Central memory CD8-positive, alpha-beta T cell (primary cell): Measurements from ENCODE around the gene CLIC5.

Experiments used
- ATAC-seq: fragments of 150-1000 bp; cut with Tn5 transposase; replicated peaks from 2 replicates; pipeline ENCODE4 v1.10.0; 2022; ENCODE audit warnings: mild to moderate bottlenecking, moderate FRiP score, moderate number of reproducible peaks; ENCODE audit not compliant: poor library complexity, severe bottlenecking; ENCODE audit errors: extremely low read depth
- DNase-seq, 2 donors: peaks; one replicate each; pipeline ENCODE4 v3.0.0; 2021; ENCODE audit warnings: low spot score in 2 of 2
- H3K27ac Mint-ChIP-seq: one replicate; pipeline ENCODE4 v1.8.0; 2022; ENCODE audit warnings: low read depth, mild to moderate bottlenecking, moderate library complexity, mixed read lengths
- H3K27me3 Mint-ChIP-seq: one replicate; pipeline ENCODE4 v1.8.0; 2022; ENCODE audit warnings: mixed read lengths
- H3K36me3 Mint-ChIP-seq: one replicate; pipeline ENCODE4 v1.8.0; 2022; ENCODE audit warnings: mild to moderate bottlenecking, moderate library complexity, mixed read lengths; ENCODE audit not compliant: insufficient read depth
- H3K4me1 Mint-ChIP-seq: one replicate; pipeline ENCODE4 v1.8.0; 2022; ENCODE audit warnings: mixed read lengths
- H3K4me3 Mint-ChIP-seq: one replicate; pipeline ENCODE4 v1.8.0; 2022; ENCODE audit warnings: mild to moderate bottlenecking, moderate library complexity, mixed read lengths
- H3K9me3 Mint-ChIP-seq: one replicate; pipeline ENCODE4 v1.8.0; 2022; ENCODE audit warnings: mixed read lengths

CLIC5 gene

GRCh38 chr6:46050845-46051405, 35.3 kb upstream of the CLIC5 start:
- H3K4me3 Mint-ChIP-seq: no peak overlapping the region
- H3K4me1 Mint-ChIP-seq: no peaks in the 10 kb centered on the region
- H3K27ac Mint-ChIP-seq: no peak overlapping the region
- peaks cover 18% of the 10 kb centered on the region for H3K27me3 Mint-ChIP-seq
- DNase-seq (no peak), ATAC-seq (no peak)
- no peaks in the 10 kb centered on the region for H3K36me3 Mint-ChIP-seq
- H3K9me3 Mint-ChIP-seq: no peaks in the 10 kb centered on the region

- Mint-ChIP-seq H3K36me3 (no peaks in the 10 kb centered on the region), H3K4me1 (no peaks in the 10 kb centered on the region), H3K9me3 (no peaks in the 10 kb centered on the region), H3K4me3 (no peak overlapping the region), H3K27ac (no peak overlapping the region), H3K27me3 (peaks cover 15% of the 10 kb centered on the region)
- no peak for DNase-seq
- ATAC-seq: no peak
Observed at GRCh38 chr6:46048646-46049297, 33.1 kb upstream of the CLIC5 start.

- peaks cover 15% of the 10 kb centered on the region for H3K27me3 Mint-ChIP-seq
- H3K9me3 Mint-ChIP-seq: no peaks in the 10 kb centered on the region
- no peak overlapping the region for H3K4me3 Mint-ChIP-seq
- DNase-seq (no peak), ATAC-seq (no peak)
- no peak overlapping the region for H3K27ac Mint-ChIP-seq
- H3K4me1 Mint-ChIP-seq: no peaks in the 10 kb centered on the region
- no peaks in the 10 kb centered on the region for H3K36me3 Mint-ChIP-seq
Observed at GRCh38 chr6:46046558-46047174, 31.0 kb upstream of the CLIC5 start.

- Mint-ChIP-seq H3K36me3 (no peaks in the 10 kb centered on the region), H3K4me3 (no peak overlapping the region), H3K4me1 (no peaks in the 10 kb centered on the region), H3K27ac (no peak overlapping the region), H3K27me3 (peaks cover 4% of the 10 kb centered on the region), H3K9me3 (no peaks in the 10 kb centered on the region)
- ATAC-seq (no peak), DNase-seq (no peak)
Observed at GRCh38 chr6:46044881-46045617, 29.4 kb upstream of the CLIC5 start.

GRCh38 chr6:46042355-46042999, 26.8 kb upstream of the CLIC5 start:
- H3K27me3 Mint-ChIP-seq: no peaks in the 10 kb centered on the region
- H3K4me3 Mint-ChIP-seq: no peak overlapping the region
- H3K9me3 Mint-ChIP-seq: no peaks in the 10 kb centered on the region
- no peak overlapping the region for H3K27ac Mint-ChIP-seq
- no peaks in the 10 kb centered on the region for H3K36me3 Mint-ChIP-seq
- DNase-seq: no peak
- ATAC-seq: peak; percentile 56
- H3K4me1 Mint-ChIP-seq: no peaks in the 10 kb centered on the region

- Mint-ChIP-seq H3K27ac (no peak overlapping the region), H3K9me3 (no peaks in the 10 kb centered on the region), H3K4me3 (no peak overlapping the region), H3K4me1 (no peaks in the 10 kb centered on the region), H3K36me3 (no peaks in the 10 kb centered on the region), H3K27me3 (no peaks in the 10 kb centered on the region)
- ATAC-seq: no peak
- DNase-seq: no peak
Observed at GRCh38 chr6:46040288-46040687, 24.6 kb upstream of the CLIC5 start.

DNA sequence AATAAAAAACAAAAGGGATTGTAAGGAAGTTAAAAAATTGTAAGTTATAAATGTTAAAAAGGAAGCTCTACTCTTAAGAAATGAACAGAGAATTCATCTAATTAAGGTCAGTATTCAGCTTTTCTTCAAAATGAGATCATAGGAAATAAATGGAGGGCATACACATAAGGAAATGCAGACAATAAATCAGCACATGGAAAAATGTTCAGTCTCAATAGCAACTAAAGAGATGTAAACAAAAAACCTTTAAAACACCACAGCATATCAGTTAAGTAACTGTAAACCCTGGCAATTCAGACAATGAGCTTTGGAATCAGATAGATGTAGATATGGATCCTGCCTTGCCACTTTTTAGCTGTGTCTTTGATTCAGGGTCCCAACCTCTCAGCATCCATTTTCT, 24.0 kb upstream of the CLIC5 start:
- H3K36me3 Mint-ChIP-seq: no peaks in the 10 kb centered on the region
- DNase-seq (no peak), ATAC-seq (no peak)
- no peak overlapping the region for H3K27ac Mint-ChIP-seq
- no peak overlapping the region for H3K4me3 Mint-ChIP-seq
- no peaks in the 10 kb centered on the region for H3K4me1 Mint-ChIP-seq
- H3K9me3 Mint-ChIP-seq: no peaks in the 10 kb centered on the region
- no peaks in the 10 kb centered on the region for H3K27me3 Mint-ChIP-seq

- Mint-ChIP-seq H3K4me1 (no peaks in the 10 kb centered on the region), H3K9me3 (no peaks in the 10 kb centered on the region), H3K27ac (no peak overlapping the region), H3K27me3 (no peaks in the 10 kb centered on the region), H3K4me3 (no peak overlapping the region), H3K36me3 (no peaks in the 10 kb centered on the region)
- ATAC-seq: no peak
- no peak for DNase-seq
Observed at GRCh38 chr6:46036911-46037310, 21.3 kb upstream of the CLIC5 start.

GRCh38 chr6:46035242-46035641, 19.6 kb upstream of the CLIC5 start:
- no peaks in the 10 kb centered on the region for H3K36me3 Mint-ChIP-seq
- no peaks in the 10 kb centered on the region for H3K9me3 Mint-ChIP-seq
- no peak overlapping the region for H3K4me3 Mint-ChIP-seq
- ATAC-seq (no peak), DNase-seq (no peak)
- peaks cover 6% of the 10 kb centered on the region for H3K27me3 Mint-ChIP-seq
- H3K4me1 Mint-ChIP-seq: no peaks in the 10 kb centered on the region
- no peak overlapping the region for H3K27ac Mint-ChIP-seq

GRCh38 chr6:46032110-46032998, 16.7 kb upstream of the CLIC5 start:
- no peak for ATAC-seq
- no peak for DNase-seq
- H3K4me3 Mint-ChIP-seq: no peak overlapping the region
- H3K9me3 Mint-ChIP-seq: no peaks in the 10 kb centered on the region
- no peaks in the 10 kb centered on the region for H3K4me1 Mint-ChIP-seq
- no peaks in the 10 kb centered on the region for H3K36me3 Mint-ChIP-seq
- H3K27ac Mint-ChIP-seq: no peak overlapping the region
- peaks cover 12% of the 10 kb centered on the region for H3K27me3 Mint-ChIP-seq

DNA sequence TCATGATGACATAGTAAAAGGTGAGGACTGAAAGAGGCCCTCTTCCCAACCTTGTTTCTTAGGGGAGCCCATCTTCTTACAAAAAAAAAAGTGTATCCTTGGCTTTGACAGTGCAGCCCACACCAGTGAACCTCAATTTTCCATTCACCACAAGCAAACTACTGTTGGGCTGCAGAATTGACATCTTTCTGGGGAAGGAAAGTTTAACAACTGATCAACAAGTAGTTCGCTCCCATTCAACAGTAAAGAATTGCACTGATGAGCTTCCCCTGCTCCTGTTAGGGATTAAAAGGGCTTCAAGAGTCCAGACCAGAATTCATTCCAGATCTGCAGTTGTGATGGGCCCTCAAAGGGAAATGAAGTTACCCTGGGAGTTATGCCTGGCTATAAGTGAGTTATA, 13.9 kb upstream of the CLIC5 start:
- Mint-ChIP-seq H3K27me3 (peaks cover 12% of the 10 kb centered on the region), H3K36me3 (no peaks in the 10 kb centered on the region), H3K9me3 (no peaks in the 10 kb centered on the region), H3K27ac (no peak overlapping the region), H3K4me3 (no peak overlapping the region), H3K4me1 (no peaks in the 10 kb centered on the region)
- no peak for DNase-seq
- ATAC-seq: no peak

DNA sequence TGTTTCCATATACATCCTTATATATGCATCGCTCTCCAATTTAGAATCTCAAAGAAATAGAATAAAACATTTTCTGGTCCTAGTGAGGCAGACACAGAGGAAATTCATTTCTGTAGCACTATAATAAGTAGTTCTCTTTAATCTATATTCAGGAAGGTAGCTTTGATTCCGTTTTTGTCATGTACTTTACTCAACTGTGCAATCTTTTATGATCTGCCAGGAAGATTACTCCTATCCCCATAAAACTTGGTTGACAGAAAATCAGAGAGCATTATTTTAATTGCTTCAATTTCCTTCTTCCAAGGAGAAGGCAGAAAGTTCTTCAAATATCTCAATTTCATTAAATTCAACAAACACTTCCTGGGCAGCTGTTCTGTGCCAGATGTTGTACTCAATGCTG, 10.6 kb upstream of the CLIC5 start:
- no peaks in the 10 kb centered on the region for H3K9me3 Mint-ChIP-seq
- H3K36me3 Mint-ChIP-seq: no peaks in the 10 kb centered on the region
- H3K4me1 Mint-ChIP-seq: no peaks in the 10 kb centered on the region
- peaks cover 12% of the 10 kb centered on the region for H3K27me3 Mint-ChIP-seq
- no peak for ATAC-seq
- no peak for DNase-seq
- no peak overlapping the region for H3K27ac Mint-ChIP-seq
- no peak overlapping the region for H3K4me3 Mint-ChIP-seq
